Omental fat pad (tissue), 4 donors: ENCODE data around the gene DDIT3. TPM values are rescaled to one million over a fixed set of nuclear protein-coding genes. Genes with fewer than 3 reads are reported as not detected.
"Not testable (repeated sequence)": the region's sequence is repeated elsewhere in the genome, so short reads cannot be mapped to it uniquely, and the experiment has no call there.

ENCODE experiments used
- ATAC-seq: fragments of 150-250 bp; one replicate; pipeline ENCODE4 v1.9.1; 2016; ENCODE audit warnings: mild to moderate bottlenecking, moderate library complexity; ENCODE audit not compliant: low FRiP score
- DNase-seq: peaks from one replicate; pipeline ENCODE4 v3.0.0-alpha.2; 2019; ENCODE audit warnings: low spot score
- CTCF ChIP-seq, 3 donors: fragments of 450-650 bp; IDR thresholded peaks; one replicate each; pipeline ENCODE4 v1.5.1; 2016 to 2017; ENCODE audit warnings: antibody characterized with exemption in 3 of 3, mild to moderate bottlenecking in 3 of 3, moderate library complexity in 2 of 3
- total RNA-seq, 4 donors: library from RNA; depleted of rRNA; stranded (reverse); fragments of >200 nt; gene quantifications; one replicate each; pipeline ENCODE4 v1.1.0, GENCODE V29; 2016

Gene DDIT3
- total RNA-seq, 4 donors from 2014 or later: 31.5 to 66.6 (median 35.5) TPM

GRCh38 chr12:57511588-57512325 lies 8.6 kb downstream of the DDIT3 start:
- DNase-seq (no peak), ATAC-seq (no peak)
- no peak for TF ChIP-seq CTCF (IDR thresholded peaks at IDR 0.05)

- TF ChIP-seq CTCF (IDR thresholded peaks at IDR 0.05): no peak
- DNase-seq: no peak
Observed at GRCh38 chr12:57511161-57511560, 9.2 kb downstream of the DDIT3 start.

GRCh38 chr12:57507796-57508195 lies 12.5 kb downstream of the DDIT3 start:
- not testable (repeated sequence) for DNase-seq, ATAC-seq

More at GRCh38 chr12:57511161-57511560, 9.2 kb downstream of the DDIT3 start:
- ATAC-seq: no peak

- not testable (repeated sequence) for DNase-seq, ATAC-seq
Observed at GRCh38 chr12:57506541-57506940, 13.8 kb downstream of the DDIT3 start.

GRCh38 chr12:57502311-57502969 lies 17.9 kb downstream of the DDIT3 start:
- not testable (repeated sequence) for DNase-seq, ATAC-seq

- no peak for DNase-seq
- ATAC-seq: no peak
- no peak for TF ChIP-seq CTCF (IDR thresholded peaks at IDR 0.05)
Observed at GRCh38 chr12:57500213-57500612, 20.1 kb downstream of the DDIT3 start.

- no peak for DNase-seq
- ATAC-seq: no peak
- no peak for TF ChIP-seq CTCF (IDR thresholded peaks at IDR 0.05)
Observed at GRCh38 chr12:57498571-57498970, 21.7 kb downstream of the DDIT3 start.

GRCh38 chr12:57498132-57498502 lies 22.2 kb downstream of the DDIT3 start:
- no peak for DNase-seq
- ATAC-seq: no peak
- no peak for TF ChIP-seq CTCF (IDR thresholded peaks at IDR 0.05)
